ENCODE data around the gene SH2D1B. TPM values are rescaled to one million over a fixed set of nuclear protein-coding genes. Genes with fewer than 3 reads are reported as not detected.

SH2D1B gene
- total RNA-seq, 1 donor from 2014 or later = not detected

- DNase-seq (no peak), ATAC-seq (ENCODE audit: low read depth) (no peak)
- Mint-ChIP-seq H3K36me3 (ENCODE audit: low read depth) (no peaks in the 10 kb centered on the region), H3K4me3 (no peak overlapping the region), H3K9me3 (no peaks in the 10 kb centered on the region), H3K4me1 (no peaks in the 10 kb centered on the region), H3K27ac (no peak overlapping the region), H3K27me3 (peaks cover 11% of the 10 kb centered on the region)
- intact Hi-C loops (cut with micrococcal nuclease) = no loop called here
- TF ChIP-seq, protein P1, sequence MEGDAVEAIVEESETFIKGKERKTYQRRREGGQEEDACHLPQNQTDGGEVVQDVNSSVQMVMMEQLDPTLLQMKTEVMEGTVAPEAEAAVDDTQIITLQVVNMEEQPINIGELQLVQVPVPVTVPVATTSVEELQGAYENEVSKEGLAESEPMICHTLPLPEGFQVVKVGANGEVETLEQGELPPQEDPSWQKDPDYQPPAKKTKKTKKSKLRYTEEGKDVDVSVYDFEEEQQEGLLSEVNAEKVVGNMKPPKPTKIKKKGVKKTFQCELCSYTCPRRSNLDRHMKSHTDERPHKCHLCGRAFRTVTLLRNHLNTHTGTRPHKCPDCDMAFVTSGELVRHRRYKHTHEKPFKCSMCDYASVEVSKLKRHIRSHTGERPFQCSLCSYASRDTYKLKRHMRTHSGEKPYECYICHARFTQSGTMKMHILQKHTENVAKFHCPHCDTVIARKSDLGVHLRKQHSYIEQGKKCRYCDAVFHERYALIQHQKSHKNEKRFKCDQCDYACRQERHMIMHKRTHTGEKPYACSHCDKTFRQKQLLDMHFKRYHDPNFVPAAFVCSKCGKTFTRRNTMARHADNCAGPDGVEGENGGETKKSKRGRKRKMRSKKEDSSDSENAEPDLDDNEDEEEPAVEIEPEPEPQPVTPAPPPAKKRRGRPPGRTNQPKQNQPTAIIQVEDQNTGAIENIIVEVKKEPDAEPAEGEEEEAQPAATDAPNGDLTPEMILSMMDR (IDR thresholded peaks at IDR 0.05) = no peak
- CTCF ChIA-PET = no interaction called here
- POLR2A ChIA-PET = no interaction called here
Measured at GRCh38 chr1:162405800-162406199, 6.1 kb downstream of the SH2D1B start.

DNA sequence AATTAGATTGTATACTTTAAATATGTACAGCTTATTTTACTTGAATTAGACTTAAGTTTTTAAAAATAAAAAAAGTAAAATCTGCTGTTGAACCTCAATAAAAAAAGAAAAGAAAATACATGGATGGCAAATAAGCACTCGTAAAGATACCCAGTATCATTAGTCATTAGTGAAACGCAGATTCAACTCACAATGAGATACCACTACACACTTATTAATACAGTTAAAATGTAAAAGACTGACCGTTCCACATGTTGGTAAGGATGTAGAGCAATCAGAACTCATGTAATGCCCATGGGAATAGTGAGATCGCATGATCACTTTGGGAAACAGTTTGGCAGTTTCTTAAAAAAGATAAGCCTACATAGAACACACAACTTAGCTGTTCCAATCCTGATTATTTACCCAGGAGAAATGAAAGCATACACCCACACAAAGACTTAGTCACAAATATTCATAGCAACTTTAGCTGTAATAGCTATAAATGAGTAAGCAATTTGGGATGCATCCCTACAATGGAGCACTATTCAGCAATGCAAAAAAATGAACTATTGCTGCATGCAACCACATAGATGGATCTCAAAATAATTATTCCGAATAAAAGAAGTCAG, 7.3 kb downstream of the SH2D1B start:
- intact Hi-C loops (cut with micrococcal nuclease) = no loop called here
- Mint-ChIP-seq H3K9me3 (no peaks in the 10 kb centered on the region), H3K27me3 (peaks cover 9% of the 10 kb centered on the region), H3K4me1 (no peaks in the 10 kb centered on the region), H3K36me3 (ENCODE audit: low read depth) (no peaks in the 10 kb centered on the region), H3K4me3 (no peak overlapping the region), H3K27ac (no peak overlapping the region)
- TF ChIP-seq, protein P1 (IDR thresholded peaks at IDR 0.05) = no peak
- ChIA-PET CTCF (no interaction called here), POLR2A (no interaction called here)
- DNase-seq (no peak), ATAC-seq (ENCODE audit: low read depth) (no peak)

DNA sequence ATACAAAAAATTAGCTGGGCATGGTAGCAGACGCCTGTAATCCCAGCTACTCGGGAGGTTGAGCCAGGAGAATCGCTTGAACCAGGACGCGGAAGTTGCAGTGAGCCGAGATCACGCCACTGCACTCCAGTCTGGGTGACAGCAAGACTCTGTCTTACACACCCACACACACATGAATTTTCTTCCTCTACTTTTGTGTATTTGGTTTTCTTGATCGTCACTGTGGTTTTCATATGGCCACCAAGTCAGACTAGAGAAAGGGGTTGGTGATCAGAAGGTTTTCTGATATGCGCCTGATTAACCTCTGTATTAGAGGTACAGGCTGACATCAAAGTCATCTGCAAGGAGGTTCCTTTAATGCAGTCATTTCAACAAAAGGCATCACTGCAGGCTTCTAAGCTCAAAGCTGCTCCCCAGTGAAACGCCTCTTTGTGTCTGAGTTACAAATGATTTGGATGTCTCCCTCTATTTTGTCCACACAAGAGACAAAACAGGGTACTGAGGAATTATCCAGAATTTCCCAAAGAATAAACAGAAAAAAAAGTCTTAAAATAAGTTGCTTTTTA, 11.1 kb downstream of the SH2D1B start:
- POLR2A ChIA-PET = no interaction called here
- CTCF ChIA-PET = no interaction called here

GRCh38 chr1:162398999-162399580, 12.8 kb downstream of the SH2D1B start:
- TF ChIP-seq, protein P1 (IDR thresholded peaks at IDR 0.05) = no peak
- Mint-ChIP-seq H3K36me3 (ENCODE audit: low read depth) (no peaks in the 10 kb centered on the region), H3K9me3 (no peaks in the 10 kb centered on the region), H3K4me1 (no peaks in the 10 kb centered on the region), H3K27ac (no peak overlapping the region), H3K27me3 (peaks cover 23% of the 10 kb centered on the region), H3K4me3 (no peak overlapping the region)
- ChIA-PET POLR2A (no interaction called here), CTCF (no interaction called here)
- DNase-seq = no peak
- ATAC-seq (ENCODE audit: low read depth) = no peak
- intact Hi-C loops (cut with micrococcal nuclease) = no loop called here

More for the DNA sequence above, 11.1 kb downstream of the SH2D1B start:
- ATAC-seq (ENCODE audit: low read depth) (no peak), DNase-seq (no peak)
- H3K36me3 Mint-ChIP-seq (ENCODE audit: low read depth) = no peaks in the 10 kb centered on the region
- TF ChIP-seq, protein P1 (IDR thresholded peaks at IDR 0.05) = no peak
- H3K27me3 Mint-ChIP-seq = peaks cover 23% of the 10 kb centered on the region
- no peaks in the 10 kb centered on the region for H3K9me3 Mint-ChIP-seq
- H3K27ac Mint-ChIP-seq = no peak overlapping the region
- H3K4me1 Mint-ChIP-seq = no peaks in the 10 kb centered on the region
- intact Hi-C loops (cut with micrococcal nuclease) = no loop called here
- H3K4me3 Mint-ChIP-seq = no peak overlapping the region

DNA sequence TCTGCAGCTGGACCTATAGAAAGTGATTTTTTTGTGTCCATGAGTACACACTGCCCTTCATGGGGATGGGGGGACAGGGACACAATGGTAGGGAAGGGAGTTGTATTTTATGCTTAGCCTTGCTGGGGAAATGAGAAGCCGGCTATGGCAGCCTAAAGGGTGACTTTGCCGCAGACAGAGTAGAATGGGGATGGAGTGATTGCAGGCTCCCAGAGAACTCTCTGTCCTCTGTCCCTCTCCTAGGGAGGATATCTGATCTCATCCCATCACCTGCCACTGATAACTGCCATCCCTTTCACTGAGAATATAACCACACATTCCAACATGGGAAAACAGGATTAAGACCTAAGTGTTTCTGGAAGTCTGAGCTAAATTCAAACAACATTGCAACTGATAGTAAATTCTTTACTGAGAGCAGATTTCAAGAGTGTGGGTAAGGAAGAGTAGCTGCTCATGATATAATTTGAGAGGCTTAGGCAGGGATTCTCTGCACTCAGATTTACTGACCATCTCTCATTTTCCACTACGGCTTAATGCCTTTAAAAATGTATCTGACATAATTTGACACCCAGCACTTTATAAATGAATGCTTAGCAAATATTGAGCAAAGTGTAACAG, 13.9 kb downstream of the SH2D1B start:
- POLR2A ChIA-PET = no interaction called here
- intact Hi-C loops (cut with micrococcal nuclease) = no loop called here
- peaks cover 23% of the 10 kb centered on the region for H3K27me3 Mint-ChIP-seq
- H3K27ac Mint-ChIP-seq = no peak overlapping the region
- TF ChIP-seq, protein P1 (IDR thresholded peaks at IDR 0.05) = no peak
- no peaks in the 10 kb centered on the region for H3K36me3 Mint-ChIP-seq (ENCODE audit: low read depth)
- no peak overlapping the region for H3K4me3 Mint-ChIP-seq
- CTCF ChIA-PET = no interaction called here
- H3K4me1 Mint-ChIP-seq = no peaks in the 10 kb centered on the region
- no peaks in the 10 kb centered on the region for H3K9me3 Mint-ChIP-seq
- DNase-seq (no peak), ATAC-seq (ENCODE audit: low read depth) (no peak)

Measured in activated B cell treated with CpG ODN at 0.5 μM for 24 hours (primary cell).